Measurements from ENCODE around the gene RBPJL. TPM values are rescaled to one million over a fixed set of nuclear protein-coding genes. Genes with fewer than 3 reads are reported as not detected.

The RBPJL gene
- total and polyA plus RNA-seq, 2 of the 8 experiments (the other 6 are each of a cell fraction or from before 2014, with no cell fraction given): 0.67 to 1.3 TPM

GRCh38 chr20:45340236-45340847 is 33.7 kb downstream of the RBPJL start:
- Histone ChIP-seq H3K27me3 (replicated peaks in 1 of 4; ENCODE audit: control insufficient read depth in 3 of 4, extremely low read depth in 1 of 4, insufficient read depth in 3 of 4, low read length in 3 of 4) (no peaks in the 10 kb centered on the region), H3K18ac (ENCODE audit: extremely low read depth, low read length) (peak overlapping the region; percentile 75; the same call in 1 of the 2 replicates), H2BK120ac (replicated peaks; ENCODE audit: low read depth, low read length) (peak overlapping the region; percentile 44), H2BK12ac (ENCODE audit: low read depth, low read length) (peak overlapping the region; percentile 43; the same call in 1 of the 2 replicates), H2AFZ (ENCODE audit: low read length) (no peak overlapping the region), H3K23ac (ENCODE audit: insufficient read length) (no peak overlapping the region), H3K4me3 (ENCODE audit: extremely low read depth in 1 of 4, insufficient read depth in 2 of 4, low read depth in 3 of 4, low read length in 4 of 4) (peak overlapping the region in 2 of 4 experiments; percentile 12 to 51; a peak in 2 of 8 replicates), H2BK5ac (ENCODE audit: low read depth, low read length) (peak overlapping the region; percentile 30; the same call in 1 of the 2 replicates), H3K4me2 (ENCODE audit: insufficient read depth in 1 of 2, low read depth in 2 of 2, low read length in 2 of 2) (peak overlapping the region; percentile 68 to 84), H3K27ac (ENCODE audit: low read depth, low read length) (peak overlapping the region; percentile 45; the same call in 1 of the 2 replicates), H3K79me2 (ENCODE audit: control insufficient read depth in 1 of 2, insufficient read depth in 2 of 2, low read length in 2 of 2) (peaks cover 0 to 89% of the 10 kb centered on the region in 2 experiments; a peak in 3 of 4 replicates), H3K79me1 (ENCODE audit: low read depth, low read length) (peaks cover 27% of the 10 kb centered on the region), H3K23me2 (ENCODE audit: low read depth, low read length) (no peaks in the 10 kb centered on the region), H3K4me1 (replicated peaks in 1 of 4; ENCODE audit: control insufficient read depth in 3 of 4, insufficient read depth in 4 of 4, low read length in 3 of 4) (peaks cover 33 to 69% (median 48%) of the 10 kb centered on the region in 4 experiments), H2BK15ac (ENCODE audit: low read length) (peak overlapping the region; percentile 63), H4K20me1 (replicated peaks in 1 of 2; ENCODE audit: control insufficient read depth in 1 of 2, insufficient read depth in 2 of 2, low read length in 2 of 2) (peaks cover 0 to 2% of the 10 kb centered on the region in 2 experiments), H4K5ac (ENCODE audit: insufficient read length, low read depth, low read length) (peak overlapping the region; percentile 31), H2BK20ac (ENCODE audit: low read length) (peak overlapping the region; percentile 64; the same call in 1 of the 2 replicates), H4K8ac (ENCODE audit: extremely low read depth, insufficient read depth, low read length) (no peak overlapping the region), H3K9ac (replicated peaks in 1 of 4; ENCODE audit: extremely low read depth in 1 of 4, low read depth in 3 of 4, low read length in 3 of 4) (no peak overlapping the region; a peak in 2 of 7 replicates), H4K91ac (replicated peaks; ENCODE audit: insufficient read length, low read length) (peak overlapping the region; percentile 45), H3K14ac (ENCODE audit: insufficient read length) (no peak overlapping the region), H3K36me3 (ENCODE audit: control insufficient read depth in 2 of 4, insufficient read depth in 4 of 4, low read length in 3 of 4) (peaks cover 0 to 6% (median 0%) of the 10 kb centered on the region in 4 experiments; a peak in 3 of 8 replicates), H2AK5ac (ENCODE audit: low read depth, low read length) (peak overlapping the region; percentile 67), H3K9me3 (ENCODE audit: insufficient read depth in 2 of 2, low read depth in 1 of 2, low read length in 1 of 2) (no peaks in the 10 kb centered on the region), H3K56ac (replicated peaks; ENCODE audit: insufficient read length, low read depth, low read length) (no peak overlapping the region), H3K4ac (replicated peaks; ENCODE audit: insufficient read length, low read depth, low read length) (no peak overlapping the region)
- no peak for FAIRE-seq
- DNase-seq (ENCODE audit: low read depth in 1 of 2, low spot score in 2 of 2): no peak
- CTCF ChIA-PET (ENCODE audit: partially characterized antibody): interaction anchor here (0.8 to 4.6 kb wide), 9 partner anchors 8 to 110 kb away, joined by 3 to 24 read pairs (median 4); partner anchors contain the start of genes DBNDD2 and SYS1
- 93% methylated on average over 5 of the region's 5 CpGs; no CpG with 5 or more reads in 1 of the 2 experiments for WGBS, 2 experiments (ENCODE audit: extremely low coverage in 1 of 2, insufficient coverage in 1 of 2, insufficient read length in 1 of 2, insufficient replicate concordance in 2 of 2, low coverage in 1 of 2, low lambda C conversion rate in 2 of 2, missing lambda C conversion rate in 1 of 2)
- POLR2A ChIA-PET (ENCODE audit: partially characterized antibody): interaction anchor here (1.2 to 2.3 kb wide), 5 partner anchors 15 to 60 kb away, joined by 3 to 18 read pairs (median 7); partner anchors contain the start of gene SYS1
- TF ChIP-seq BACH1 (IDR thresholded peaks at IDR 0.05; ENCODE audit: low read length): peak; percentile 53
- TF ChIP-seq TBP (IDR thresholded peaks at IDR 0.05; ENCODE audit: low read depth, low read length): no peak
- no peak for TF ChIP-seq E2F6 (IDR thresholded peaks at IDR 0.05)
- TF ChIP-seq SP1 (IDR thresholded peaks at IDR 0.05; ENCODE audit: low read depth, low read length): no peak
- TF ChIP-seq ATF3 (IDR thresholded peaks at IDR 0.05; ENCODE audit: insufficient read depth, low read depth, low read length): no peak
- TF ChIP-seq CBX8 (IDR thresholded peaks at IDR 0.05; ENCODE audit: borderline replicate concordance, low read depth, low read length): no peak
- no peak for TF ChIP-seq EGR1 (IDR thresholded peaks at IDR 0.05; ENCODE audit: borderline replicate concordance, low read depth, low read length)
